Activated T-cell treated with anti-CD3 and anti-CD28 coated beads, Interleukin-2, amount 50 U/mL, for 72 hours (primary cell): ENCODE results near the gene BLOC1S5. TPM values are rescaled to one million over a fixed set of nuclear protein-coding genes. Genes with fewer than 3 reads are reported as not detected.

Source experiments
- ATAC-seq, 2 donors: fragments of 150-1000 bp; cut with Tn5 transposase; replicated peaks in 1 of 2; 2 replicates each; pipeline ENCODE4 v1.10.0; 2021; ENCODE audit warnings: moderate library complexity in 2 of 2, mild to moderate bottlenecking in 1 of 2
- DNase-seq, 2 donors: peaks; one replicate each; pipeline ENCODE4 v3.0.0; 2021 to 2022; ENCODE audit warnings: mixed read lengths in 1 of 2
- H3K27ac Mint-ChIP-seq: one replicate; pipeline ENCODE4 v1.8.0; 2022; ENCODE audit warnings: mild to moderate bottlenecking, moderate library complexity, mixed read lengths
- H3K27me3 Mint-ChIP-seq: one replicate; pipeline ENCODE4 v1.8.0; 2022; ENCODE audit warnings: low read depth, mixed read lengths
- H3K36me3 Mint-ChIP-seq, 2 donors: one replicate each; pipeline ENCODE4 v1.8.0; 2022; ENCODE audit warnings: mixed read lengths in 2 of 2, mild to moderate bottlenecking in 1 of 2; ENCODE audit not compliant: insufficient read depth in 2 of 2
- H3K4me1 Mint-ChIP-seq: one replicate; pipeline ENCODE4 v1.8.0; 2022; ENCODE audit warnings: low read depth, mixed read lengths
- H3K4me3 Mint-ChIP-seq, 2 donors: one replicate each; pipeline ENCODE4 v1.8.0; 2022; ENCODE audit warnings: mild to moderate bottlenecking in 2 of 2, mixed read lengths in 2 of 2, moderate library complexity in 2 of 2
- H3K9me3 Mint-ChIP-seq, 2 donors: one replicate each; pipeline ENCODE4 v1.8.0; 2022; ENCODE audit warnings: mixed read lengths in 2 of 2
- total RNA-seq, 2 donors: library from RNA; stranded (reverse); gene quantifications; one replicate each; pipeline ENCODE4 v1.2.3, GENCODE V29; 2022

Gene BLOC1S5
- total RNA-seq, 2 donors from 2014 or later, result 25.9 to 37.1 TPM

DNA sequence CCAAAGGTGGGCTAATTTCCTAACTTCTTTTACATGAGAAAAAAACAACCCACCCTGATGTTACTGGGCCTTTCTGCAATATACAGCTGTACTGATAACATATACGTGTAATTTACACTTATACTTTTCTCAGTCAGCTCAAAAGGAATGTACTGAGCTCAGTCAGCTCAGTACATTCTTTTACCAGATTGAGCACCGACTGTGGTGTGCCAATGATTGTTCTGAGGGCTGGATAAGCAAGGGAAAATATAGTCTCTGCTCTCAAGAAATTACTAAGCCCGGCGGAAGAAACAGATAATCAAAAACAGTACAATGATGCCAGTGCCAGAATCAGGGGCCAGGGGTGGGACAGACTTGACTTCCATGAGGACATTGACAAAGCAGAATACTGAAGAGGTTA, 10.0 kb upstream of the BLOC1S5 start:
- Mint-ChIP-seq H3K27ac (no peak overlapping the region), H3K27me3 (no peaks in the 10 kb centered on the region), H3K9me3 (no peaks in the 10 kb centered on the region), H3K36me3 (peaks cover 2 to 18% of the 10 kb centered on the region in 2 donors), H3K4me3 (no peak overlapping the region), H3K4me1 (peaks cover 13% of the 10 kb centered on the region)
- DNase-seq (no peak), ATAC-seq (no peak)

- Mint-ChIP-seq H3K27ac (no peak overlapping the region), H3K36me3 (peaks cover 2 to 17% of the 10 kb centered on the region in 2 donors), H3K9me3 (no peaks in the 10 kb centered on the region), H3K4me3 (no peak overlapping the region), H3K27me3 (no peaks in the 10 kb centered on the region), H3K4me1 (peaks cover 13% of the 10 kb centered on the region)
- DNase-seq (no peak), ATAC-seq (no peak)
Observed at GRCh38 chr6:8073758-8074157, 9.6 kb upstream of the BLOC1S5 start.

GRCh38 chr6:8070718-8071117, 6.5 kb upstream of the BLOC1S5 start:
- DNase-seq (no peak), ATAC-seq (no peak)
- Mint-ChIP-seq H3K9me3 (no peaks in the 10 kb centered on the region), H3K4me3 (no peak overlapping the region), H3K4me1 (peaks cover 7% of the 10 kb centered on the region), H3K27me3 (no peaks in the 10 kb centered on the region), H3K36me3 (peaks cover 0 to 2% of the 10 kb centered on the region in 2 donors), H3K27ac (no peak overlapping the region)

DNA sequence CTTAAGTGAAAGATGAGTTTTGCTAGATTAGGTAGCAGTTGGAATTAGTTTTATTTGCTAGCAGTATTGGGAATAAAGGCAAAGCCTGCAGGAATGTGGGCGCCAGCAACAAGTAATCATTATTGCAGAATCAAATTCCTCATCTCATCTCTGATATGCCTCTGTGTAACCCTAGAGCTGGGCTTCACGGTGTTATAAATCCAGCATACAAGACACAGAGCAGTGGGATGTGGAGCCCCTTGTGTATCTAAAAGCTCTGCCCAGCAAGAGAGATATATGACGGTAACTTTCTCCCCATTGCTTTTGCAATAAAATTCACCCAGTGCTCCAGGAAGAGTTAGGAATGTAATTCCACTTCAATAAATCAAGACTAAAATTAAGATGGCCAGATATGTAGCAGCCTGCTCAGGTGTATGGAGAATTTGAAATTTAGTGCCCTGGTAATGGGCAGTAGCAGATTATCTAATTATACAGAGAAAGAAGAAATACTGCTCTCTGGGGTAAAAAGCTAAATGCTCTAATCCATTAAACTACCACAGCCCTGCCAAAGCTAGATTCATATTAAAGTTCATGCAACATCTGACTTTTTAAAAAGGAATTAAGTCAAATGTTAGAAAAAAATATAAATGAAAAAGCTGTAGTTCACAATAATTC, 5.6 kb upstream of the BLOC1S5 start:
- Mint-ChIP-seq H3K4me1 (peaks cover 17% of the 10 kb centered on the region), H3K27me3 (no peaks in the 10 kb centered on the region), H3K36me3 (peaks cover 0 to 2% of the 10 kb centered on the region in 2 donors), H3K4me3 (no peak overlapping the region), H3K27ac (no peak overlapping the region), H3K9me3 (no peaks in the 10 kb centered on the region)
- ATAC-seq (no peak), DNase-seq (no peak)

GRCh38 chr6:8069151-8069550, 5.0 kb upstream of the BLOC1S5 start:
- Mint-ChIP-seq H3K9me3 (no peaks in the 10 kb centered on the region), H3K36me3 (peaks cover 1 to 2% of the 10 kb centered on the region in 2 donors), H3K27me3 (no peaks in the 10 kb centered on the region), H3K4me1 (peaks cover 21% of the 10 kb centered on the region), H3K27ac (no peak overlapping the region), H3K4me3 (no peak overlapping the region)
- ATAC-seq, result no peak
- DNase-seq, result no peak

DNA sequence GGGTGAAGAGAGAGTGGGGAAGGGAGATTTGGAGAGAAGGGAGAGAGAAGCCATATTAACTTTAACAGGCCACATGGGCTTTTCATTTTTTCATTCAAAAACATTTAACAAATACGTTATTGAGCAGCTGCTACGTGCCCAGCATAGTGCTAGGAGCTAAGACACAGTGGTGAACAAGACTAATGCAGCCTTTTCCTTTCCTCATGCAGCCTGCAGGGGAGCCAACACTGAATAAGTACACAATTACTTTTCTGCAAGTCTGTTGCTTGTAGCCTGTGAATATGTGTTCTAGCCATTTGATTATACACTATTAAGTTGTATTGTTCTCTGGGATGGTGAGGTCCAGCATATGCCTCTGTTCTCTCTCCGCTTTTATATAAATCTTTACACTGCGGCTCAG, 1.9 kb upstream of the BLOC1S5 start:
- peaks cover 2% of the 10 kb centered on the region in 2 donors for H3K36me3 Mint-ChIP-seq
- peak overlapping the region; percentile 68 for H3K27ac Mint-ChIP-seq
- DNase-seq (peak in 1 of 2 donors; percentile 6), ATAC-seq (no peak)
- peaks cover 33% of the 10 kb centered on the region for H3K4me1 Mint-ChIP-seq
- H3K4me3 Mint-ChIP-seq, result peak overlapping the region; percentile 92 to 97
- no peaks in the 10 kb centered on the region for H3K27me3 Mint-ChIP-seq
- H3K9me3 Mint-ChIP-seq, result no peaks in the 10 kb centered on the region

GRCh38 chr6:8065519-8065911, 1.3 kb upstream of the BLOC1S5 start:
- Mint-ChIP-seq H3K4me1 (peaks cover 33% of the 10 kb centered on the region), H3K4me3 (peak overlapping the region; percentile 92 to 97), H3K9me3 (no peaks in the 10 kb centered on the region), H3K36me3 (peaks cover 2% of the 10 kb centered on the region in 2 donors), H3K27ac (peak overlapping the region; percentile 68), H3K27me3 (no peaks in the 10 kb centered on the region)
- DNase-seq (peak; percentile 59 to 66), ATAC-seq (peak; percentile 65 to 74)

- ATAC-seq (peak; percentile 1 to 3), DNase-seq (peak; percentile 8 to 25)
- H3K36me3 Mint-ChIP-seq, result peaks cover 2% of the 10 kb centered on the region in 2 donors
Observed at GRCh38 chr6:8064638-8065518, 689 bp upstream of the BLOC1S5 start.

DNA sequence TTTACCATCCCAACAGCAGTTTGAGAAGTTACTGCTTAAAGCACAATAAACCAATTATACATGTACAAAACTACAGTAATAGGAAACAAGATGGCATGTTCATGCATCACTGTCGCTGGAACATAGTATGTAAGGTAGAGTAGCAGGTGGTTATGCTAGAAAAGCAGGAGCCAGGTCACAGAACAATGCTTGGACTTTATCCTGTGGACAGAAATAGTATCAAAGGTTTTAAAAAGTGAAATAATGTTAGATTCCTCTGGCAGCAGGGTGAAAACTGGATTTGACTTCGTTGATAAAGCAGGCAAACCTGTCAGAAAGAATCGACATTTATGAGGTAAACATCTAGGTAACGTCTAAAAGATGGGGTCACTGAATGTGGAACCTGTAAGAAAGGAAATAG, 2.5 kb downstream of the BLOC1S5 start:
- no peak overlapping the region for H3K4me3 Mint-ChIP-seq
- no peaks in the 10 kb centered on the region for H3K27me3 Mint-ChIP-seq
- peaks cover 33% of the 10 kb centered on the region for H3K4me1 Mint-ChIP-seq
- H3K9me3 Mint-ChIP-seq, result no peaks in the 10 kb centered on the region
- H3K36me3 Mint-ChIP-seq, result peaks cover 2% of the 10 kb centered on the region in 2 donors
- DNase-seq (no peak), ATAC-seq (no peak)
- H3K27ac Mint-ChIP-seq, result no peak overlapping the region

More at GRCh38 chr6:8064638-8065518, 689 bp upstream of the BLOC1S5 start:
- no peaks in the 10 kb centered on the region for H3K27me3 Mint-ChIP-seq
- peak overlapping the region; percentile 68 for H3K27ac Mint-ChIP-seq
- H3K4me1 Mint-ChIP-seq, result peaks cover 33% of the 10 kb centered on the region
- no peaks in the 10 kb centered on the region for H3K9me3 Mint-ChIP-seq
- peak overlapping the region; percentile 92 to 97 for H3K4me3 Mint-ChIP-seq

DNA sequence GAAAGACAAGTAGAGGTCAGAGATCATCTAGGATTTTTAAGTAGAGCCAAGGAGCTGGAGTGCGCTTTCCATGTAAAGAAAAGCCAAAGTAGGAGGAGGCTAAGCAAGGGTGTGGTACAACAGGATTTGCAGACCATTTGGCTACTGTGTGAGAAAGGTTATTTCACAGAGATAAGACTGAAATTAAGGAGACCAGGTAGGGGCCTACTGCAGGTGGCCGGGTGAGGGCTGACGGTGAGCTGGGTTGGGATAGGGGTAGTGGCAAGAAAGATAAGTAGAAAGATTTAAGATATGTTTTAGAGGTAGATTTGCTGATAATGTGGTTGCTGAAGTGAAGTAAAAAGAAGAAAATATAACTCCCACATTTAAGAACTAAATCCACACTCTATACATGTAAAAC, 3.8 kb downstream of the BLOC1S5 start:
- Mint-ChIP-seq H3K27ac (no peak overlapping the region), H3K4me3 (no peak overlapping the region), H3K27me3 (no peaks in the 10 kb centered on the region), H3K4me1 (peaks cover 22% of the 10 kb centered on the region), H3K36me3 (peaks cover 2% of the 10 kb centered on the region in 2 donors), H3K9me3 (no peaks in the 10 kb centered on the region)
- ATAC-seq (no peak), DNase-seq (no peak)

GRCh38 chr6:8059129-8059528, 5.1 kb downstream of the BLOC1S5 start:
- Mint-ChIP-seq H3K4me1 (peaks cover 12% of the 10 kb centered on the region), H3K4me3 (no peak overlapping the region), H3K27me3 (no peaks in the 10 kb centered on the region), H3K27ac (no peak overlapping the region), H3K36me3 (peaks cover 1 to 3% of the 10 kb centered on the region in 2 donors), H3K9me3 (no peaks in the 10 kb centered on the region)
- DNase-seq, result no peak
- ATAC-seq, result no peak

DNA sequence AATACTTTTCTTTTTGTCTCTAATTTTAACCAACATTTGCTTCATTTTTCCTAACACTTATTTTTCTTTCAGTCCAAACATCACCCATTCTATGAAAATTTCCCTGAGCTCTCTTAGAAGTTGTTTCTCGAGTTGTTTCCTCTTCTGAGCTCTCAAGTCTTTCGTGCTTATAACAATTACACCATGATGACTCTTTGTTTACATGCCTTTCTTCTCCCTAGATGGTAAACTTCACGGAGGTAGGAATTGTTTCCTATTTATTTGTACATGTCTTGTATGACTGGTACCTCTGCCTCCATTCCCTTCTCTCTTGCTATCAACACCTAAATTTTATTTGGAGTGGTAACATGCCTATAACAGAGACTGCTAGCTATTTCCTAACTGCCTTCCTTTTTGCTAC, 6.4 kb downstream of the BLOC1S5 start:
- DNase-seq (no peak), ATAC-seq (no peak)
- Mint-ChIP-seq H3K27ac (peak overlapping the region; percentile 7), H3K36me3 (peaks cover 2 to 5% of the 10 kb centered on the region in 2 donors), H3K4me1 (peaks cover 6% of the 10 kb centered on the region), H3K27me3 (no peaks in the 10 kb centered on the region), H3K9me3 (no peaks in the 10 kb centered on the region), H3K4me3 (no peak overlapping the region)

- Mint-ChIP-seq H3K4me1 (peaks cover under 1% of the 10 kb centered on the region), H3K4me3 (no peak overlapping the region)
- no peak for ATAC-seq
Observed at GRCh38 chr6:8057263-8057662, 6.9 kb downstream of the BLOC1S5 start.

More at GRCh38 chr6:8057263-8057662, 6.9 kb downstream of the BLOC1S5 start:
- no peak for DNase-seq
- H3K27me3 Mint-ChIP-seq, result no peaks in the 10 kb centered on the region
- no peaks in the 10 kb centered on the region for H3K9me3 Mint-ChIP-seq
- peak overlapping the region; percentile 26 for H3K27ac Mint-ChIP-seq
- H3K36me3 Mint-ChIP-seq, result peaks cover 2 to 5% of the 10 kb centered on the region in 2 donors
